SK-N-SH (cell line): ENCODE results near the gene SCARB2.

Experiments used
- CHD2 ChIP-seq: fragments of 150-350 bp; IDR thresholded peaks from 2 replicates; pipeline ENCODE4 v1.6.1; 2018; ENCODE audit warnings: low read length; ENCODE audit not compliant: partially characterized antibody
- CTCF ChIP-seq: fragments of 200-600 bp; sonication (generic); IDR thresholded peaks from 2 replicates; pipeline ENCODE4 v1.6.1; 2017; ENCODE audit warnings: antibody characterized with exemption, mild to moderate bottlenecking, moderate library complexity
- EZH2phosphoT487 ChIP-seq: fragments of 200-600 bp; sonication (generic); IDR thresholded peaks from 2 replicates; pipeline ENCODE4 v1.6.1; 2017; ENCODE audit warnings: low read depth, mixed run types, mild to moderate bottlenecking, antibody characterized with exemption, moderate library complexity, borderline replicate concordance
- PBX3 ChIP-seq: IDR thresholded peaks from 2 replicates; pipeline ENCODE4; 2012
- POLR2AphosphoS5 ChIP-seq: IDR thresholded peaks from 2 replicates; pipeline ENCODE4 v1.6.1; 2012; ENCODE audit warnings: low read depth, low read length
- RAD21 ChIP-seq: IDR thresholded peaks from 2 replicates; pipeline ENCODE4 v1.6.1; 2012; ENCODE audit warnings: mild to moderate bottlenecking, low read length
- REST ChIP-seq: IDR thresholded peaks from 2 replicates; pipeline ENCODE4 v1.6.1; 2012; ENCODE audit warnings: mild to moderate bottlenecking, low read depth, low read length, moderate library complexity
- RXRA ChIP-seq: IDR thresholded peaks from 2 replicates; pipeline ENCODE4 v1.4.0; 2012; ENCODE audit warnings: low read depth, mild to moderate bottlenecking, borderline replicate concordance
- TAF1 ChIP-seq: IDR thresholded peaks from 2 replicates; pipeline ENCODE4 v1.6.1; 2012; ENCODE audit warnings: low read depth, mild to moderate bottlenecking, low read length, moderate library complexity, borderline replicate concordance

- TF ChIP-seq CTCF (no peak), RXRA (no peak), CHD2 (no peak), PBX3 (no peak), TAF1 (no peak), EZH2phosphoT487 (no peak), RAD21 (no peak), REST (no peak), POLR2AphosphoS5 (no peak)
Observed at GRCh38 chr4:76200771-76201231, 12.8 kb downstream of the SCARB2 start.
